Epithelial cell of umbilical artery (primary cell): ENCODE results near the gene DHX38. TPM values are rescaled to one million over a fixed set of nuclear protein-coding genes. Genes with fewer than 3 reads are reported as not detected.

Experiments
- total RNA-seq: library from RNA; depleted of rRNA; stranded (reverse); fragments of >200 nt; gene quantifications from 2 replicates; pipeline ENCODE4 v1.2.3, GENCODE V29; 2014

Gene DHX38
- 68.5 and 72.1 TPM in 2 replicates for total RNA-seq

DNA sequence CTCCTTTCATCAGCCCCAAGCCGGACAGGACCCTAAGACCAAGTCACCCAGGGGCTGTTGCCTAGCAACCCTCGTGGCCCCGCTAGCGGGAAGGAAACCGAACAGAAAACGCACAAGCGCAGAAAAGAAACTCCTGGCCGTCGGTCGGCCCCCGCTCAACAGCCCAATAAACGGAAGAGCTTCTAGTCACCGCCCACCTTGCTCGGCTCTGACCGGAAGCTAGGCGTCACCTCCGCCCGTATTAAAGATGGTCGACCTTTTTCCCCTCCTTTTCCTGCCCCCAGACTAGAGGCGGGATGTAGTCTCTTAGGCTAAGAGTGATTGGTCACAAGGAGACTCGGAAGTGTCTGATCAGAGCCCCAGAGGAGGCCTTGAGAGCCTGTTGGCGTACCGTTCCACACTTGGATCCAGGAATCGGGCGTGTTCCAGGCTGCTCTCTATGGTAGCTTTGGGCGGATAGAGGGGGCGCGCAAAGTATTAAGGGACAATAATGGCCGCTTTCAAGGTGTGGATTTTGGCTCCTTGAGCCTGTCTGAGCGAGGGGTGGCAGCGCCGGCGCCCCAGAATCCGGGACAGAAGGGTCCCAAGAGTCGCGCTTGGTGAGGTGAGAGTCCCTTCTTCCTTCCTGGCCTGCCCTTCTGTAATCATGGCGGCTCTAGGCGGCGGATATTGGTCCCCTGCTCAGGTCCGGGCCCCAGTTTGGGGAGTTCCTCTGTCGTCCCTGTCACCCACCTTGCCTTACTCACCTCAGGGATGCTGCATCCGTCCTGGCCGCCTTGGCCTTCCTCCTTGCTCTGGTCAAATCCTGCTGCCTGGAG, at the start of gene DHX38, which contains the start of gene TXNL4B:
DHX38 (plus strand) TSS at position 400 of the 818 bp plus-strand sequence. CDS start 2,311 bp downstream, outside the sequence.
TXNL4B (minus strand) TSS at position 173 of the 818 bp plus-strand sequence. CDS start 2,871 bp downstream, outside the sequence.

GRCh38 chr16:72054254-72054847, 39.3 kb upstream of the DHX38 start, which contains the start of gene HP:
TSS of gene HP (plus strand) at chr16:72054505. CDS start at chr16:72054653, 148 bp downstream.

Other genes with a start within 250 kb of the DHX38 start
- 10.7 and 10.9 TPM in 2 replicates for gene ATXN1L, start 247.9 kb upstream of the DHX38 start, total RNA-seq
- 4.9 and 5.5 TPM in 2 replicates for gene ZNF821, start 209.7 kb upstream of the DHX38 start, total RNA-seq
- gene IST1, start 198.3 kb upstream of the DHX38 start, total RNA-seq: 155 and 207 TPM in 2 replicates
- not detected in 2 replicates for gene PKD1L3, start 93.4 kb upstream of the DHX38 start, total RNA-seq
- 6.1 and 6.2 TPM in 2 replicates for gene DHODH, start 85.1 kb upstream of the DHX38 start, total RNA-seq
- gene HP, start 39.3 kb upstream of the DHX38 start, total RNA-seq: not detected in 2 replicates
- gene HPR, start 30.6 kb upstream of the DHX38 start, total RNA-seq: 0.46 TPM in 1 of 2 replicates, not detected in the other
- gene TXNL4B, start 227 bp upstream of the DHX38 start, total RNA-seq: 7.1 and 8.1 TPM in 2 replicates
- gene PMFBP1, start 78.3 kb downstream of the DHX38 start, total RNA-seq: not detected in 2 replicates